ENCODE measurements around the gene TRDN.
"Not testable (repeated sequence)": the region's sequence is repeated elsewhere in the genome, so short reads cannot be mapped to it uniquely, and the experiment has no call there.

Gene TRDN

DNA sequence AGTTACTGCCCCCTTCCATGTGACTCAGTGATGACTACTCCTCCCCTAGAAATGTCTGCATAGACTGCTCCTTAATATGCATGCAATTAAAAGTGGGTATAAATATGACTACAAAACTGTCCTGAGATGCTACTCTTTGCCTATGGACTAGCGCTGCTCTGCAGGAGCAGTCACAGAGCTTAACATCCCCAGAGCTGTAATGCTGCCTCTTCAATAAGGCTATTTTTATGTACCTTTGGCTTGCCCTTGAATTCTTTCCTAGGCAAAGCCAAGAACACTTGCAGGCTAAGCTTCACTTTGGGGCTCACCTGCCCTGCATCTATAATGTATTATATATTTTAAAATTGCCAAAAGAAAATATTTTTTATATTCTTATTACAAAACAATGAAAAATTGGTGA lies 341.6 kb downstream of the TRDN start:
- no peak overlapping the region for H3K4me3 ChIP-seq (ENCODE audit: low read depth, low read length)
- no peak for DNase-seq (ENCODE audit: low read depth)
- TF ChIP-seq, protein P1, sequence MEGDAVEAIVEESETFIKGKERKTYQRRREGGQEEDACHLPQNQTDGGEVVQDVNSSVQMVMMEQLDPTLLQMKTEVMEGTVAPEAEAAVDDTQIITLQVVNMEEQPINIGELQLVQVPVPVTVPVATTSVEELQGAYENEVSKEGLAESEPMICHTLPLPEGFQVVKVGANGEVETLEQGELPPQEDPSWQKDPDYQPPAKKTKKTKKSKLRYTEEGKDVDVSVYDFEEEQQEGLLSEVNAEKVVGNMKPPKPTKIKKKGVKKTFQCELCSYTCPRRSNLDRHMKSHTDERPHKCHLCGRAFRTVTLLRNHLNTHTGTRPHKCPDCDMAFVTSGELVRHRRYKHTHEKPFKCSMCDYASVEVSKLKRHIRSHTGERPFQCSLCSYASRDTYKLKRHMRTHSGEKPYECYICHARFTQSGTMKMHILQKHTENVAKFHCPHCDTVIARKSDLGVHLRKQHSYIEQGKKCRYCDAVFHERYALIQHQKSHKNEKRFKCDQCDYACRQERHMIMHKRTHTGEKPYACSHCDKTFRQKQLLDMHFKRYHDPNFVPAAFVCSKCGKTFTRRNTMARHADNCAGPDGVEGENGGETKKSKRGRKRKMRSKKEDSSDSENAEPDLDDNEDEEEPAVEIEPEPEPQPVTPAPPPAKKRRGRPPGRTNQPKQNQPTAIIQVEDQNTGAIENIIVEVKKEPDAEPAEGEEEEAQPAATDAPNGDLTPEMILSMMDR (IDR thresholded peaks at IDR 0.05; ENCODE audit: control insufficient read depth, extremely low read depth, insufficient read depth) = no peak

DNA sequence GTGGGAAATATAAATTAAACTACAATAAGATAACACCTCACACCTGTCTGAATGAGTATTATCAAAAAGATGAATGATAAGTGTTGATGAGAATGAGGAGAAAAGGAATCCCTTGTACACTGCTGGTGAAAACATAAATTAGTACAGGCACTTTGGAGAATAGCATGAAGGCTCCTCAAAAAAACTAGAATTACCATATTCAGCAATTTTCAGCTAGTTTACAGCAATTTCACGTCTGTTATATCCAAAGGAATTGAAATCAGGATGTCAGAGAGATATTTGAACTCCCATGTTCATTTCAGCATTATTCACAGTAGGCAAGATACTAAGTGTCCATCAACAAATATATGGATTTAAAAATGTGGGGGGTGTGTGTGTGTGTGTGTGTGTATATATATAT lies 348.1 kb downstream of the TRDN start:
- H3K4me3 ChIP-seq (ENCODE audit: low read depth, low read length) = no peak overlapping the region
- TF ChIP-seq, protein P1 (IDR thresholded peaks at IDR 0.05; ENCODE audit: control insufficient read depth, extremely low read depth, insufficient read depth) = no peak
- DNase-seq (ENCODE audit: low read depth) = no peak

DNA sequence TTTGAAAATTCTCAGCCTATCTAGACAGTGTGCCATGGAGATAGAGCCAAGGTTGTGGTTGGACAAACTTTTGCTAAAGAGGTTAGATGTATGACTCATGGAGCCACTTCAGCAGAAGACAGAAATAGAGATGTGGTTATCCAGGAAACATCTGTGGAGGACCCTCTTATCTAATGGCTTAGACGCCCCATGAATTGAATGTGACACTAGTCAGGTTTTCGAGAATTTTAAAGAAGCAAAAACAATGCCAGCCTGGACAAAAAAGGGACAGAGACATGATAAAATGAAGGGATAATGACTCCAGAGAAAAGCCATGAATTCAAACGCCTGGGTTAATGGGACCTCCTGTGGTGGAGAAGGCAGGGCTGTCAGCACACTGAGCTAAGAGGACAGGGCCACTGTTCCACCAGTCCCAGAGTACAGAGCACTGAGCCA lies 360.2 kb downstream of the TRDN start:
- no peak for DNase-seq (ENCODE audit: low read depth)
- H3K4me3 ChIP-seq (ENCODE audit: low read depth, low read length) = no peak overlapping the region
- TF ChIP-seq, protein P1 (IDR thresholded peaks at IDR 0.05; ENCODE audit: control insufficient read depth, extremely low read depth, insufficient read depth) = no peak

DNA sequence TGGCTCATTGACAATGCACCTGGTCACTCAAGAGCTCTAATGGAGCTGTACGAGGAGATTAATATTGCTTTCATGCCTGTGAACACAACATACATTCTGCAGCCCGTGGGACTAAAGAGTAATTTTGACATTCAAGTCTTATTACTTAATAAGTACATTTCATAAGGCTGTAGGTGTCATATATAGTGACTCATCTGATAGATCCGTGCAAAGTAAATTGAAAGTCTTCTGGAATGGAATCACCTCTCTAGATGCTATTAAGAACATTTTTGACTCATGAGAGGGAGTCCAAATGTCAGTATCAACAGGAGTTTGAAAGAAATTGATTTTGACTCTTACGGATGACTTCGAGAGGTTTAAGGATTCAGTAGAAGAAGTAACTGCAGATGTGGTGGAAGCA lies 372.8 kb downstream of the TRDN start:
- no peak overlapping the region for H3K4me3 ChIP-seq (ENCODE audit: low read depth, low read length)
- DNase-seq (ENCODE audit: low read depth) = no peak
- TF ChIP-seq, protein P1 (IDR thresholded peaks at IDR 0.05; ENCODE audit: control insufficient read depth, extremely low read depth, insufficient read depth) = no peak

DNA sequence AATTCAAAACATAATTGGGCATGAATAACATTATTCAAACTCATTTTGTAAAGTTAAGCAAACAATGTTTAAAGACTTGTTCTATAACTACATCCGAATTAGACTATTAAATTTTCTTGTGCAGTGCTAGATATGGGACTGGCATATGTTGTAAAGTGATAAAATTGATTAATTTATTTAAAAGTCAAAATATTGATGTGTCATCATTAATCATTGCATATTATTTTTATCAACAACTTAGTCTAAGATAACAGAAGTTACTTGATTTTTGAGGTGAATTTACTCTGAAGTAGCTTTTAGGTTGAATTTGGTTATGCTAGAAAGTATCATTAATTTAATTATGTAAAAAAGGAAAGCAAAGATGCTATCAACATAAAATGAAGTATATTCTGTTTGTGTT lies 396.1 kb downstream of the TRDN start:
- no peak overlapping the region for H3K4me3 ChIP-seq (ENCODE audit: low read depth, low read length)
- TF ChIP-seq, protein P1 (IDR thresholded peaks at IDR 0.05; ENCODE audit: control insufficient read depth, extremely low read depth, insufficient read depth) = no peak
- DNase-seq (ENCODE audit: low read depth) = no peak

DNA sequence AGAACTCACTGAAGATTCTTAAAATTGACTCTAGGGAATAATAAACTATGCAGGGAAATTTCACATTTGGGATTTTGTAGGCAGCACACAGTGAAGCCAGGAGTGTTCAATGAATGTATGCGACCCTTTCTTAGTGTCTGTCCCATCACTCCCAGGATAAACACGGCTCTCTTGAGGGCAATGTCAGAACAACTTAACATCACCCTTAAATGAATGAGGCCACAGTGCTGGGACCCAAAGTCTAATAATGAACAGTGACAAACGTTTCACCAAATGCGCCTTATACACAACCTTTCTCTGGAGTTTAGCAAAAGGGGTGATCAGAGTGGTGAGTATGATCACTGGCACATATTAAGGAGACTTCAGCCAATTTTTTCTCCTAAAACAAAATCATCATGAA lies 403.4 kb downstream of the TRDN start:
- no peak for DNase-seq (ENCODE audit: low read depth)
- H3K4me3 ChIP-seq (ENCODE audit: low read depth, low read length) = no peak overlapping the region
- TF ChIP-seq, protein P1 (IDR thresholded peaks at IDR 0.05; ENCODE audit: control insufficient read depth, extremely low read depth, insufficient read depth) = no peak

DNA sequence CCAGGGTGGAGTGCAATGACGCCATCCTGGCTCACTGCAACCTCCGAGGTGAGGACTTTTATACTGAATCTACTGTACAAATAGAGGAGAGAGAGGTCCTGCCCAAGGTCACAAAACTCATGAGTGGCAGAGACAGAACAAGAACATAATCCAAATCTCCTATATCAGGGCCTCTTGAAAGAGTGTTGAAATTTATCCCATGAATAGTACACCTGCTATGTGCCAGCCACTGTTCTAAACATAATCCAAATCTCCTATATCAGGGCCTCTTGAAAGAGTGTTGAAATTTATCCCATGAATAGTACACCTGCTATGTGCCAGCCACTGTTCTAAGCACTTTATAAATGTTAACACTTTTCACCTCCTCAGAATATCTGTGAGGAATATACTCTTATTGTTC lies 409.0 kb downstream of the TRDN start:
- H3K4me3 ChIP-seq (ENCODE audit: low read depth, low read length); DNase-seq (ENCODE audit: low read depth): not testable (repeated sequence)
